Vagina (tissue), 2 donors: ENCODE measurements around the gene KCNN3.

Experiments
- CTCF ChIP-seq, 3 experiments: fragments of 450-650 bp in 2 of 3; fragments of 200-600 bp in 1 of 3; sonication (generic) in 1 of 3; IDR thresholded peaks; one replicate each; pipeline ENCODE4 v1.5.1; 2017 to 2019; ENCODE audit warnings: antibody characterized with exemption in 3 of 3, mild to moderate bottlenecking in 2 of 3, moderate library complexity in 2 of 3
- POLR2AphosphoS5 ChIP-seq, 2 donors: sonication (generic); formaldehyde crosslinking; IDR thresholded peaks; one replicate each; pipeline ENCODE4 v1.9.0; 2017; ENCODE audit warnings: antibody characterized with exemption in 2 of 2, mild to moderate bottlenecking in 2 of 2, low read depth in 1 of 2; ENCODE audit not compliant: insufficient read depth in 1 of 2

- TF ChIP-seq POLR2AphosphoS5 (IDR thresholded peaks at IDR 0.05; ENCODE audit: insufficient read depth in 1 of 2, low read depth in 1 of 2) (no peak), CTCF (IDR thresholded peaks at IDR 0.05) (no peak)
These were observed 76.4 kb downstream of the KCNN3 start for GRCh38 chr1:154793685-154794084.
